GM12878 (cell line): ENCODE data around the gene RHNO1. TPM values are rescaled to one million over a fixed set of nuclear protein-coding genes. Genes with fewer than 3 reads are reported as not detected.

Experiments
- ETV6 ChIP-seq, 2 experiments: fragments of 450-650 bp in 1 of 2; IDR thresholded peaks in 1 of 2; conservative IDR thresholded peaks in 1 of 2; 2 replicates each; pipeline ENCODE4 v1.6.1; 2014; ENCODE audit warnings: antibody characterized with exemption in 1 of 2, borderline replicate concordance in 1 of 2, low read depth in 1 of 2, mild to moderate bottlenecking in 1 of 2, moderate library complexity in 1 of 2
- GATAD2B ChIP-seq: fragments of 450-650 bp; conservative IDR thresholded peaks from 2 replicates; pipeline ENCODE4 v1.6.1; 2017; ENCODE audit warnings: low read depth, mild to moderate bottlenecking, moderate library complexity
- HDAC6 ChIP-seq: fragments of 200-600 bp; sonication (generic); IDR thresholded peaks from one replicate; pipeline ENCODE4 v1.8.0; 2017; ENCODE audit warnings: antibody characterized with exemption; ENCODE audit not compliant: unreplicated experiment
- KDM1A ChIP-seq: fragments of 200-600 bp; sonication (generic); IDR thresholded peaks from 2 replicates; pipeline ENCODE4 v1.6.1; 2016; ENCODE audit warnings: borderline replicate concordance
- MEF2B ChIP-seq: fragments of 450-650 bp; IDR thresholded peaks from 2 replicates; pipeline ENCODE4 v1.6.1; 2018; ENCODE audit warnings: mild to moderate bottlenecking, moderate library complexity; ENCODE audit not compliant: partially characterized antibody, poor library complexity, severe bottlenecking
- NFYB ChIP-seq: IDR thresholded peaks from 2 replicates; pipeline ENCODE4 v1.6.1; 2011; ENCODE audit warnings: low read depth, mild to moderate bottlenecking, low read length, improper control_type of control experiment, moderate library complexity; ENCODE audit not compliant: insufficient read depth
- POLR2AphosphoS5 ChIP-seq: IDR thresholded peaks from 2 replicates; pipeline ENCODE4 v1.6.1; 2011; ENCODE audit warnings: mild to moderate bottlenecking, low read length, inconsistent platforms
- RBBP5 ChIP-seq: fragments of 200-600 bp; sonication (generic); conservative IDR thresholded peaks from 2 replicates; pipeline ENCODE4 v1.6.1; 2016
- RFX5 ChIP-seq: IDR thresholded peaks from 2 replicates; pipeline ENCODE4 v1.6.1; 2011; ENCODE audit warnings: low read depth, low read length, improper control_type of control experiment
- SIX5 ChIP-seq: IDR thresholded peaks from 2 replicates; pipeline ENCODE4 v1.6.1; 2011; ENCODE audit warnings: mild to moderate bottlenecking, low read depth, low read length, moderate library complexity; ENCODE audit not compliant: severe bottlenecking
- SPI1 ChIP-seq: IDR thresholded peaks from 2 replicates; pipeline ENCODE4 v1.6.1; 2011; ENCODE audit warnings: low read depth, mild to moderate bottlenecking, low read length, moderate library complexity, borderline replicate concordance; ENCODE audit not compliant: insufficient read depth
- SRF ChIP-seq, 2 experiments: IDR thresholded peaks; 2 replicates each; pipeline ENCODE4 v1.6.1; 2011; ENCODE audit warnings: low read depth in 2 of 2, low read length in 2 of 2, mild to moderate bottlenecking in 1 of 2, moderate library complexity in 1 of 2
- TCF12 ChIP-seq: IDR thresholded peaks from 2 replicates; pipeline ENCODE4 v1.6.1; 2011; ENCODE audit warnings: low read depth, mild to moderate bottlenecking, low read length
- polyA plus RNA-seq, 11 experiments: library from polyadenylated mRNA; depleted of rRNA in 4 of 11; unstranded in 6 of 11; stranded (reverse) in 5 of 11; fragments of >200 nt; fragmentation: Nextera tagmentation in 4 of 11; fragmentation: Illumina TruSeq in 1 of 11; extraction: Ambion mirVana in 4 of 11; extraction: Trizol in 1 of 11; gene quantifications; 1 replicate in 1 of 11; 2 replicates in 10 of 11; pipeline versions ENCODE4 v1.2.1 to v1.2.3, GENCODE V29; 2011 to 2016; ENCODE audit warnings: inconsistent platforms in 2 of 11, missing spikeins in 2 of 11, low read depth in 1 of 11
- total RNA-seq, 4 experiments: library from RNA; depleted of rRNA in 3 of 4; stranded (reverse); fragments of >200 nt in 3 of 4; fragmentation: Illumina TruSeq in 1 of 4; extraction: Trizol in 1 of 4; gene quantifications; 2 replicates each; pipeline versions ENCODE4 v1.2.1 to v1.2.3, GENCODE V29; 2013 to 2021
- TF ChIP-seq, protein P1 (sequence below): IDR thresholded peaks from 2 replicates; pipeline ENCODE4 v1.6.1; 2012; ENCODE audit warnings: improper control_type of control experiment, low read depth, low read length; ENCODE audit not compliant: insufficient replicate concordance
- TF ChIP-seq, protein P2 (sequence below): fragments of 450-650 bp; IDR thresholded peaks from 2 replicates; pipeline ENCODE4 v1.6.1; 2017; ENCODE audit warnings: mild to moderate bottlenecking, moderate library complexity
- TF ChIP-seq, protein P3 (sequence below): fragments of 450-650 bp; IDR thresholded peaks from 2 replicates; pipeline ENCODE4 v1.6.1; 2018; ENCODE audit warnings: mild to moderate bottlenecking, low read depth, moderate library complexity; ENCODE audit not compliant: partially characterized antibody

Gene RHNO1
- total and polyA plus RNA-seq, 10 of the 15 experiments (the other 5 are each of a cell fraction or from before 2014, with no cell fraction given): 27.9 to 91.6 (median 49.3) TPM

DNA sequence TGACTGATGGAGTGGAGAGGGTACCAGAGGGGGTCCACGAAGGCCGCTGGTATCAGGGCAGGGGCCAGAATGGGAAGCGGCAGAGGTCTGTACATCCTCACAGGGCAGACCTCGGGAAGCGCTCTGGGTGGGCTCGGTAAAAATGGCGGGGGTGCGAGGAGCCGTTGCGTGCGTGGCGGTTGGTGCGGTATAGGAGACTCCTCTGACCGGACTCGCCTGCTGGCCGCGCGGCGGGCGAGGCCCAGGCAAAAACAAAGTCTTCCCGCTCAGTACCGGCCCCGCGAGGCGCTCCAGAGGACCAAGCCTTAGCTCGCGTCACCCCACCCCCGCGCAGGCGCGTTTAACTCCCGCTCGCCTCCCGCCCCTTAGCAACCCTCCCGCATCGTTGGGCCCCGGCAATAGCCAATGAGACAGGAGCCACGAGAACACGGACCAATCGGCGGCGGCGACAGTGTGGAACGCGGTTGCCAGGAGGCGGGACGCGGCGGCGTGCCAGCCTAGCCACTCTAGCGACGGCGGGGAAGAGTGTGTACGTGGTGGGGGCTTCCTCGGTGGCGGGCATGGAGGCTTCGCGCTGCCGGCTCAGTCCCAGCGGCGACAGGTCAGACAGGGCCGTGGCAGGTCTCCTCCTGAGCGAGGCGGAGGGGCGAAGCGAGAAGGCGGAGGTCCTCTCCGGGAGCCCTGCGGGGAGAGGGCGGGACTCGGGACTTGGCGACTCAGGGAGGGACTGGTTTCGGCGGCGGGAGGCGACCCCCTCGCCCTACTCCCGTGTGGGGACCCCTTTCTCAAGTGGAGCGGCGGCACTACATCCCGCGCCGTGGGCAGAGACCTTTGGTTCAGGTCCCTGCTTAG, 13.6 kb downstream of the RHNO1 start, which contains the start of gene TULP3 (continued):
- peak; percentile 60 for TF ChIP-seq POLR2AphosphoS5
- TF ChIP-seq ETV6 (conservative IDR thresholded peaks at IDR 0.05 in 1 of 2, IDR thresholded peaks at IDR 0.05 in 1 of 2; ENCODE audit: borderline replicate concordance in 1 of 2, low read depth in 1 of 2): no peak; a peak in 1 of 4 replicates
- TF ChIP-seq RFX5: peak; percentile 90
- TF ChIP-seq HDAC6: no peak
- TF ChIP-seq SRF (IDR thresholded peaks at IDR 0.05; ENCODE audit: low read depth in 2 of 2, low read length in 2 of 2): no peak
- TF ChIP-seq RBBP5: no peak
- TF ChIP-seq SIX5: no peak
- no peak; the same call in 1 of the 2 replicates for TF ChIP-seq GATAD2B
- no peak for TF ChIP-seq KDM1A
- TF ChIP-seq SPI1: no peak
- TF ChIP-seq, protein P1, sequence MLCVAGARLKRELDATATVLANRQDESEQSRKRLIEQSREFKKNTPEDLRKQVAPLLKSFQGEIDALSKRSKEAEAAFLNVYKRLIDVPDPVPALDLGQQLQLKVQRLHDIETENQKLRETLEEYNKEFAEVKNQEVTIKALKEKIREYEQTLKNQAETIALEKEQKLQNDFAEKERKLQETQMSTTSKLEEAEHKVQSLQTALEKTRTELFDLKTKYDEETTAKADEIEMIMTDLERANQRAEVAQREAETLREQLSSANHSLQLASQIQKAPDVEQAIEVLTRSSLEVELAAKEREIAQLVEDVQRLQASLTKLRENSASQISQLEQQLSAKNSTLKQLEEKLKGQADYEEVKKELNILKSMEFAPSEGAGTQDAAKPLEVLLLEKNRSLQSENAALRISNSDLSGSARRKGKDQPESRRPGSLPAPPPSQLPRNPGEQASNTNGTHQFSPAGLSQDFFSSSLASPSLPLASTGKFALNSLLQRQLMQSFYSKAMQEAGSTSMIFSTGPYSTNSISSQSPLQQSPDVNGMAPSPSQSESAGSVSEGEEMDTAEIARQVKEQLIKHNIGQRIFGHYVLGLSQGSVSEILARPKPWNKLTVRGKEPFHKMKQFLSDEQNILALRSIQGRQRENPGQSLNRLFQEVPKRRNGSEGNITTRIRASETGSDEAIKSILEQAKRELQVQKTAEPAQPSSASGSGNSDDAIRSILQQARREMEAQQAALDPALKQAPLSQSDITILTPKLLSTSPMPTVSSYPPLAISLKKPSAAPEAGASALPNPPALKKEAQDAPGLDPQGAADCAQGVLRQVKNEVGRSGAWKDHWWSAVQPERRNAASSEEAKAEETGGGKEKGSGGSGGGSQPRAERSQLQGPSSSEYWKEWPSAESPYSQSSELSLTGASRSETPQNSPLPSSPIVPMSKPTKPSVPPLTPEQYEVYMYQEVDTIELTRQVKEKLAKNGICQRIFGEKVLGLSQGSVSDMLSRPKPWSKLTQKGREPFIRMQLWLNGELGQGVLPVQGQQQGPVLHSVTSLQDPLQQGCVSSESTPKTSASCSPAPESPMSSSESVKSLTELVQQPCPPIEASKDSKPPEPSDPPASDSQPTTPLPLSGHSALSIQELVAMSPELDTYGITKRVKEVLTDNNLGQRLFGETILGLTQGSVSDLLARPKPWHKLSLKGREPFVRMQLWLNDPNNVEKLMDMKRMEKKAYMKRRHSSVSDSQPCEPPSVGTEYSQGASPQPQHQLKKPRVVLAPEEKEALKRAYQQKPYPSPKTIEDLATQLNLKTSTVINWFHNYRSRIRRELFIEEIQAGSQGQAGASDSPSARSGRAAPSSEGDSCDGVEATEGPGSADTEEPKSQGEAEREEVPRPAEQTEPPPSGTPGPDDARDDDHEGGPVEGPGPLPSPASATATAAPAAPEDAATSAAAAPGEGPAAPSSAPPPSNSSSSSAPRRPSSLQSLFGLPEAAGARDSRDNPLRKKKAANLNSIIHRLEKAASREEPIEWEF: no peak
- no peak for TF ChIP-seq TCF12
- TF ChIP-seq, protein P2, sequence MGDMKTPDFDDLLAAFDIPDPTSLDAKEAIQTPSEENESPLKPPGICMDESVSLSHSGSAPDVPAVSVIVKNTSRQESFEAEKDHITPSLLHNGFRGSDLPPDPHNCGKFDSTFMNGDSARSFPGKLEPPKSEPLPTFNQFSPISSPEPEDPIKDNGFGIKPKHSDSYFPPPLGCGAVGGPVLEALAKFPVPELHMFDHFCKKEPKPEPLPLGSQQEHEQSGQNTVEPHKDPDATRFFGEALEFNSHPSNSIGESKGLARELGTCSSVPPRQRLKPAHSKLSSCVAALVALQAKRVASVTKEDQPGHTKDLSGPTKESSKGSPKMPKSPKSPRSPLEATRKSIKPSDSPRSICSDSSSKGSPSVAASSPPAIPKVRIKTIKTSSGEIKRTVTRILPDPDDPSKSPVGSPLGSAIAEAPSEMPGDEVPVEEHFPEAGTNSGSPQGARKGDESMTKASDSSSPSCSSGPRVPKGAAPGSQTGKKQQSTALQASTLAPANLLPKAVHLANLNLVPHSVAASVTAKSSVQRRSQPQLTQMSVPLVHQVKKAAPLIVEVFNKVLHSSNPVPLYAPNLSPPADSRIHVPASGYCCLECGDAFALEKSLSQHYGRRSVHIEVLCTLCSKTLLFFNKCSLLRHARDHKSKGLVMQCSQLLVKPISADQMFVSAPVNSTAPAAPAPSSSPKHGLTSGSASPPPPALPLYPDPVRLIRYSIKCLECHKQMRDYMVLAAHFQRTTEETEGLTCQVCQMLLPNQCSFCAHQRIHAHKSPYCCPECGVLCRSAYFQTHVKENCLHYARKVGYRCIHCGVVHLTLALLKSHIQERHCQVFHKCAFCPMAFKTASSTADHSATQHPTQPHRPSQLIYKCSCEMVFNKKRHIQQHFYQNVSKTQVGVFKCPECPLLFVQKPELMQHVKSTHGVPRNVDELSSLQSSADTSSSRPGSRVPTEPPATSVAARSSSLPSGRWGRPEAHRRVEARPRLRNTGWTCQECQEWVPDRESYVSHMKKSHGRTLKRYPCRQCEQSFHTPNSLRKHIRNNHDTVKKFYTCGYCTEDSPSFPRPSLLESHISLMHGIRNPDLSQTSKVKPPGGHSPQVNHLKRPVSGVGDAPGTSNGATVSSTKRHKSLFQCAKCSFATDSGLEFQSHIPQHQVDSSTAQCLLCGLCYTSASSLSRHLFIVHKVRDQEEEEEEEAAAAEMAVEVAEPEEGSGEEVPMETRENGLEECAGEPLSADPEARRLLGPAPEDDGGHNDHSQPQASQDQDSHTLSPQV: no peak
- TF ChIP-seq, protein P3, sequence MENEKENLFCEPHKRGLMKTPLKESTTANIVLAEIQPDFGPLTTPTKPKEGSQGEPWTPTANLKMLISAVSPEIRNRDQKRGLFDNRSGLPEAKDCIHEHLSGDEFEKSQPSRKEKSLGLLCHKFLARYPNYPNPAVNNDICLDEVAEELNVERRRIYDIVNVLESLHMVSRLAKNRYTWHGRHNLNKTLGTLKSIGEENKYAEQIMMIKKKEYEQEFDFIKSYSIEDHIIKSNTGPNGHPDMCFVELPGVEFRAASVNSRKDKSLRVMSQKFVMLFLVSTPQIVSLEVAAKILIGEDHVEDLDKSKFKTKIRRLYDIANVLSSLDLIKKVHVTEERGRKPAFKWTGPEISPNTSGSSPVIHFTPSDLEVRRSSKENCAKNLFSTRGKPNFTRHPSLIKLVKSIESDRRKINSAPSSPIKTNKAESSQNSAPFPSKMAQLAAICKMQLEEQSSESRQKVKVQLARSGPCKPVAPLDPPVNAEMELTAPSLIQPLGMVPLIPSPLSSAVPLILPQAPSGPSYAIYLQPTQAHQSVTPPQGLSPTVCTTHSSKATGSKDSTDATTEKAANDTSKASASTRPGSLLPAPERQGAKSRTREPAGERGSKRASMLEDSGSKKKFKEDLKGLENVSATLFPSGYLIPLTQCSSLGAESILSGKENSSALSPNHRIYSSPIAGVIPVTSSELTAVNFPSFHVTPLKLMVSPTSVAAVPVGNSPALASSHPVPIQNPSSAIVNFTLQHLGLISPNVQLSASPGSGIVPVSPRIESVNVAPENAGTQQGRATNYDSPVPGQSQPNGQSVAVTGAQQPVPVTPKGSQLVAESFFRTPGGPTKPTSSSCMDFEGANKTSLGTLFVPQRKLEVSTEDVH: no peak
- peak; percentile 88 for TF ChIP-seq NFYB
- TF ChIP-seq MEF2B: no peak
